Stomach (tissue), 9 donors: ENCODE measurements around the gene SCO2. TPM values are rescaled to one million over a fixed set of nuclear protein-coding genes. Genes with fewer than 3 reads are reported as not detected.
"Not testable (repeated sequence)": the region's sequence is repeated elsewhere in the genome, so short reads cannot be mapped to it uniquely, and the experiment has no call there.

ENCODE experiments used
- DNase-seq, 2 donors: peaks; one replicate each; pipeline versions ENCODE4 v3.0.0 to v3.0.0-alpha.2; 2013 to 2019
- H3K27ac ChIP-seq, 5 donors: fragments of 200-600 bp in 4 of 5; sonication (generic) in 4 of 5; one replicate each; pipeline ENCODE4 v1.5.1; 2013 to 2019; ENCODE audit warnings: mild to moderate bottlenecking in 1 of 5, moderate library complexity in 1 of 5
- H3K27me3 ChIP-seq, 3 donors: fragments of 200-600 bp; sonication (generic); one replicate each; pipeline ENCODE4 v1.5.1; 2017 to 2019; ENCODE audit warnings: mixed run types in 1 of 3
- H3K36me3 ChIP-seq, 4 donors: fragments of 200-600 bp; sonication (generic); 1 replicate in 3 of 4; 2 replicates in 1 of 4; pipeline ENCODE4 v1.5.1; 2016 to 2019
- H3K4me1 ChIP-seq, 4 donors: fragments of 200-600 bp; sonication (generic); one replicate each; pipeline ENCODE4 v1.5.1; 2016 to 2019
- H3K4me3 ChIP-seq, 4 donors: fragments of 200-600 bp; sonication (generic) in 3 of 4; one replicate each; pipeline ENCODE4 v1.5.1; 2016 to 2019; ENCODE audit warnings: mild to moderate bottlenecking in 1 of 4
- H3K9me3 ChIP-seq, 4 donors: fragments of 200-600 bp; sonication (generic); one replicate each; pipeline ENCODE4 v1.5.1; 2016 to 2019
- EP300 ChIP-seq: sonication (generic); formaldehyde crosslinking; IDR thresholded peaks from one replicate; pipeline ENCODE4 v1.6.1; 2017; ENCODE audit warnings: antibody characterized with exemption
- POLR2A ChIP-seq, 4 donors: fragments of 450-650 bp; IDR thresholded peaks; one replicate each; pipeline ENCODE4 v1.6.1; 2016; ENCODE audit warnings: antibody characterized with exemption in 4 of 4, control low read depth in 2 of 4, mild to moderate bottlenecking in 1 of 4, moderate library complexity in 1 of 4
- POLR2AphosphoS5 ChIP-seq, 3 donors: sonication (generic); formaldehyde crosslinking; IDR thresholded peaks; one replicate each; pipeline ENCODE4 v1.6.1; 2016; ENCODE audit warnings: antibody characterized with exemption in 3 of 3
- WGBS, 5 donors: extraction: QIAGEN DNeasy Blood & Tissue Kit in 3 of 5; methylation state at CpG; one replicate each; pipeline versions ENCODE4 v1.1.5 to v1.1.7; 2013 to 2018; 5-methylcytosine and 5-hydroxymethylcytosine counted together
- intact Hi-C: fragments of 100-400 bp; cut with DNase I; formaldehyde crosslinking; loops from one replicate; pipeline ENCODE4 v1.15.1; 2023; ENCODE audit warnings: low total_unique reads
- polyA plus RNA-seq, 3 donors: library from polyadenylated mRNA; stranded (reverse); fragments of 200-250 nt; gene quantifications; one replicate each; pipeline ENCODE4 v1.2.3, GENCODE V29; 2013
- total RNA-seq, 5 donors: library from RNA; depleted of rRNA; stranded (reverse); fragments of >200 nt; gene quantifications; one replicate each; pipeline versions ENCODE4 v1.1.0 to v1.2.3, GENCODE V29; 2014 to 2016
- TF ChIP-seq, protein P1 (sequence below), 7 experiments: fragments of 450-650 bp in 4 of 7; fragments of 200-600 bp in 3 of 7; sonication (generic) in 3 of 7; IDR thresholded peaks; one replicate each; pipeline ENCODE4 v1.5.1; 2016 to 2019; ENCODE audit warnings: antibody characterized with exemption in 7 of 7, control low read depth in 2 of 7, mild to moderate bottlenecking in 1 of 7
- donor health status: healthy with polysubstance abuse.
- donor health status: Bipolar disorder and iron deficiency.
- donor health status: healthy.

SCO2 gene
- total and polyA plus RNA-seq, 8 donors: 0.92 to 7.5 (median 1.9) TPM; not detected in 5

DNA sequence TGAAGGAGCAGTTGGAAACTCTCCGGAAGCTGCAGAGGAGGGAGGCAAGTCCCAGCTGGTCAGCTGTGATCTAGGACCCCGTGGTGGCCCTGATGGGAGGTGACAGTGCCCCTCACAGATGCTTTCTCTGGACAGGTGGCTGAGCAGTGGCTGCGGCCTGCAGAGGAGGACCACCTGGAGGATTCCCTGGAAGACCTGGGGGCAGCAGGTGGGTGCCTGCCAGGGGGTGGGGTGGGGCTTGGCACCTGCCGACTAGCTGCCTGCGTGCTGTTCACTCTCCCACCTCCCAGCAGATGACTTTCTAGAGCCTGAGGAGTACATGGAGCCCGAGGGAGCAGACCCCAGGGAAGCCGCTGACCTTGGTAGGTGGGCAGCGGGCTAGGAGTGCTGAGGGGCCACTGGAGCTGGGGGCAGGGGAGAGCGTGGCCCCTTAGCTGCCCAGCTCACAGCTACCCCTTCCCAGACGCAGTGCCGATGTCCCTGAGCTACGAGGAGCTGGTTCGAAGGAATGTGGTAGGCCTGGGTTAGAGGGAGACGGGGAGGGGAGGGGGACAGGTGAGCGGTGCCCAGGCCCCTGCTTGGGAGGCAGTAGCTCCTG lies 3.1 kb downstream of the SCO2 start:
- H3K4me1 ChIP-seq: peaks cover 27 to 41% (median 37%) of the 10 kb centered on the region in 4 donors
- intact Hi-C loops: no loop called here
- DNase-seq: no peak
- peaks cover 51 to 70% (median 69%) of the 10 kb centered on the region in 4 donors for H3K36me3 ChIP-seq
- TF ChIP-seq POLR2A (IDR thresholded peaks at IDR 0.05) (no peak), EP300 (no peak), POLR2AphosphoS5 (IDR thresholded peaks at IDR 0.05) (no peak)
- TF ChIP-seq, protein P1, sequence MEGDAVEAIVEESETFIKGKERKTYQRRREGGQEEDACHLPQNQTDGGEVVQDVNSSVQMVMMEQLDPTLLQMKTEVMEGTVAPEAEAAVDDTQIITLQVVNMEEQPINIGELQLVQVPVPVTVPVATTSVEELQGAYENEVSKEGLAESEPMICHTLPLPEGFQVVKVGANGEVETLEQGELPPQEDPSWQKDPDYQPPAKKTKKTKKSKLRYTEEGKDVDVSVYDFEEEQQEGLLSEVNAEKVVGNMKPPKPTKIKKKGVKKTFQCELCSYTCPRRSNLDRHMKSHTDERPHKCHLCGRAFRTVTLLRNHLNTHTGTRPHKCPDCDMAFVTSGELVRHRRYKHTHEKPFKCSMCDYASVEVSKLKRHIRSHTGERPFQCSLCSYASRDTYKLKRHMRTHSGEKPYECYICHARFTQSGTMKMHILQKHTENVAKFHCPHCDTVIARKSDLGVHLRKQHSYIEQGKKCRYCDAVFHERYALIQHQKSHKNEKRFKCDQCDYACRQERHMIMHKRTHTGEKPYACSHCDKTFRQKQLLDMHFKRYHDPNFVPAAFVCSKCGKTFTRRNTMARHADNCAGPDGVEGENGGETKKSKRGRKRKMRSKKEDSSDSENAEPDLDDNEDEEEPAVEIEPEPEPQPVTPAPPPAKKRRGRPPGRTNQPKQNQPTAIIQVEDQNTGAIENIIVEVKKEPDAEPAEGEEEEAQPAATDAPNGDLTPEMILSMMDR (IDR thresholded peaks at IDR 0.05): no peak
- H3K4me3 ChIP-seq: no peak overlapping the region
- no peaks in the 10 kb centered on the region for H3K9me3 ChIP-seq
- H3K27me3 ChIP-seq: no peaks in the 10 kb centered on the region
- H3K27ac ChIP-seq: no peak overlapping the region
- whole genome bisulfite sequencing, 5 donors: 88 to 93% (median 91%) methylated on average over 7 to 15 of the region's 15 CpGs

DNA sequence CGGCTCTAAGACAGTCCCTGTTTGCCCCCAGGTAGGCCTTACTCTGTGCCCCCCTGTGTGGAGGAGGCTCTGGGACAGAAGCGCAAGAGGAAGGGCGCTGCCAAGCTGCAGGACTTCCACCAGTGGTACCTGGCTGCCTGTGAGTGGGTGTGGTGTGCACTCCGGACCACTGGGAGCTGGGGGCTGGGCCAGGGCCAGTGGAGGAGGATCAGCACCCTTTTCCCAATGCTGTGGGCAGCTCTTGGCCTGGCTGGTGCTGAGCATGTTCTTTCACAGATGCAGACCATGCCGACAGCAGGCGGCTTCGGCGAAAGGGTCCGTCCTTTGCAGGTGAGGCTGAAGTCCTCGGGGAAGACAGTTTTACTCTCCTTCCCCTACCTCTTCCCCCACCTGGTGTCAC lies 3.7 kb downstream of the SCO2 start:
- Histone ChIP-seq H3K4me3 (no peak overlapping the region), H3K4me1 (peaks cover 21 to 35% (median 31%) of the 10 kb centered on the region in 4 donors), H3K9me3 (no peaks in the 10 kb centered on the region), H3K27ac (no peak overlapping the region), H3K27me3 (no peaks in the 10 kb centered on the region), H3K36me3 (peaks cover 52 to 76% (median 75%) of the 10 kb centered on the region in 4 donors)
- no peak for TF ChIP-seq POLR2AphosphoS5 (IDR thresholded peaks at IDR 0.05)
- TF ChIP-seq POLR2A (IDR thresholded peaks at IDR 0.05): no peak
- TF ChIP-seq, protein P1 (IDR thresholded peaks at IDR 0.05): no peak
- no peak for TF ChIP-seq EP300
- intact Hi-C loops: no loop called here
- no peak for DNase-seq
- 90 to 93% (median 92%) methylated on average over 8 to 10 of the region's 10 CpGs for WGBS, 5 donors

DNA sequence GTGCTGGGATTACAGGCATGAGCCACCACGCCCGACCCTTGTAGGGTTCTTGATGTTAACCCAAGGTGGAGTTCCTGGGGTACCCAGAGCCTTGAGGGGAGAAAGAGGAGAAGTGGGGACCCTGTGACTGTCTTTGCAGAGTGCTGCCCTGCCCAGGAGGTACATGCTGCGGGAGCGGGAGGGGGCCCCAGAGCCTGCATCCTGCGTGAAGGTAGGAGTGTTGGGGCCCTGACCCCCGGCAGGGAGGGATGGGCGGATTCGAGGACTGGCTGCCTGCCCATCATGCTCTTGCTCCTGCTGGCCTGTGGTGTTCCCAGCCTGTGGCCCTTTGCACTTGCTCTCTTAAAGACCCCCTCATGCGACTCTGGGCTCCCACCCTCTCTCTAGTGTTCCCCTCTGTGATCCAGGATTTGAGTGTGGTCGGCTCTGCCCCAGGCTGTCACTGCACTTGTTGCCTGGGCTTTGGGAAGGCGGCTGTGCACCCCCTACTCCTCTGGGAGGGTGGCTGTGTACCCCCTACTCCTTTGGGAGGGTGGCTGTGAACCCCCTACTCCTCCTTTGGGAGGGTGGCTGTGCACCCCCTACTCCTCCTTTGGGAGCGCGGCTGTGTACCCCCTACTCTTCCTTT lies 4.5 kb downstream of the SCO2 start:
- peaks cover 52 to 84% (median 81%) of the 10 kb centered on the region in 4 donors for H3K36me3 ChIP-seq
- no peak for DNase-seq

DNA sequence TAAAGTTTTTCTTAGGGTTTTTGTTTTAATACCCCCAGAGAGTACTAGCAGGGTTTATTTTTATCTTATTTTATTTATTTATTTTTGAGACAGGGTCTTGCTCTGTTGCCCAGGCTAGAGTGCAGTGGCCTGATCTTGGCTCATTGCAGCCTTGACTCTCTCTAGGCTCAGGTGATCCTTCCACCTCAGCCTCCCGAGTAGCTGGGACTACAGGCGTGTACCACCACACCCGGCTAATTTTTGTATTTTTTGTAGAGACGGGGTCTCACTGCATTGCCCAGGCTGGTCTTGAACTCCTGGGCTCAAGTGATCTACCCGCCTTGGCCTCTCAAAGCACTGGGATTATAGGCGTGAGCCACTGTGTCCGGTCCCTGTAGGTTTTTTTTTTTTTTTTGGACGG lies 5.2 kb downstream of the SCO2 start:
- H3K4me1 ChIP-seq: peaks cover 14 to 25% (median 22%) of the 10 kb centered on the region in 4 donors
- H3K27me3 ChIP-seq, H3K4me3 ChIP-seq, intact Hi-C loops, H3K27ac ChIP-seq, DNase-seq, H3K9me3 ChIP-seq: not testable (repeated sequence)
- WGBS, 5 donors: 97 to 100% (median 98%) methylated on average over 8 of the region's 8 CpGs
- H3K36me3 ChIP-seq: peaks cover 52 to 84% (median 82%) of the 10 kb centered on the region in 4 donors

More for the DNA sequence above, 4.5 kb downstream of the SCO2 start:
- no peak for TF ChIP-seq POLR2A (IDR thresholded peaks at IDR 0.05)
- TF ChIP-seq EP300: no peak
- TF ChIP-seq, protein P1 (IDR thresholded peaks at IDR 0.05): no peak
- no peak for TF ChIP-seq POLR2AphosphoS5 (IDR thresholded peaks at IDR 0.05)
- WGBS, 5 donors: 90 to 94% (median 92%) methylated on average over 11 to 13 of the region's 13 CpGs
- no peaks in the 10 kb centered on the region for H3K27me3 ChIP-seq
- H3K9me3 ChIP-seq: no peaks in the 10 kb centered on the region
- no peak overlapping the region for H3K4me3 ChIP-seq
- H3K27ac ChIP-seq: no peak overlapping the region
- intact Hi-C loops: no loop called here
- H3K4me1 ChIP-seq: peaks cover 15 to 28% (median 24%) of the 10 kb centered on the region in 4 donors

DNA sequence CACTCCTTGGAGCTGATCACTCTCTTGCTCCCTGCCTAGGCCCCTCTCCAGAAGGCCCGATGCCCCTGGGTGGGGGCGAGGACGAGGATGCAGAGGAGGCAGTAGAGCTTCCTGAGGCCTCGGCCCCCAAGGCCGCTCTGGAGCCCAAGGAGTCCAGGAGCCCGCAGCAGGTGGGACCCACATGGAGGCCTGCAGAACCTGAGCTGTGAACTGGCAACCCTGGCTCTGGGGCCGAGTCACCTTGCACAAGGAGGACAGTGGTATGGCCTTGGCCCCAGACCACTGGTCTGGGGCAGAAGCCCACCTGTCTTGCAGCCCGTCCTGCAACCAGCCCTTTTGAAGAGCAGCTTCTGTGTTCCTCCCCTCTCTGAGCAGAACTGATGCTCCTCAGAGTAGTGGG lies 6.2 kb downstream of the SCO2 start:
- no peaks in the 10 kb centered on the region for H3K9me3 ChIP-seq
- peaks cover 4 to 15% (median 12%) of the 10 kb centered on the region in 4 donors for H3K4me1 ChIP-seq
- H3K36me3 ChIP-seq: peaks cover 52 to 91% (median 84%) of the 10 kb centered on the region in 4 donors
- intact Hi-C loops: no loop called here
- no peak overlapping the region for H3K4me3 ChIP-seq
- no peak overlapping the region for H3K27ac ChIP-seq
- no peak for TF ChIP-seq POLR2AphosphoS5 (IDR thresholded peaks at IDR 0.05)
- no peak for TF ChIP-seq POLR2A (IDR thresholded peaks at IDR 0.05)
- TF ChIP-seq, protein P1 (IDR thresholded peaks at IDR 0.05): no peak
- no peak for TF ChIP-seq EP300
- DNase-seq: no peak
- 95 to 100% (median 97%) methylated on average over 5 to 8 of the region's 8 CpGs for WGBS, 5 donors
- no peaks in the 10 kb centered on the region for H3K27me3 ChIP-seq
